ENCODE results near the gene NPAS1. TPM values are rescaled to one million over a fixed set of nuclear protein-coding genes. Genes with fewer than 3 reads are reported as not detected.

Gene NPAS1
- total and polyA plus RNA-seq, 2 of the 13 experiments (the other 11 are each of a cell fraction or from before 2014, with no cell fraction given) = 0.35 to 2.9 TPM

GRCh38 chr19:46984077-46985010 lies 35.3 kb upstream of the NPAS1 start (continued):
- TF ChIP-seq ZNF589 (CRISPR knock-in tag; conservative IDR thresholded peaks at IDR 0.05) (peak; percentile 88), ATF1 (CRISPR knock-in tag; IDR thresholded peaks at IDR 0.05) (peak; percentile 64; the same call in 1 of the 2 replicates), EHMT2 (IDR thresholded peaks at IDR 0.05; ENCODE audit: borderline replicate concordance, low read depth, low read length) (no peak), THAP7 (CRISPR knock-in tag; IDR thresholded peaks at IDR 0.05) (no peak), KLF6 (CRISPR knock-in tag; IDR thresholded peaks at IDR 0.05) (0 out of 2 replicates have a peak, but pooled peaks have one; percentile 76), ZNF567 (CRISPR knock-in tag; IDR thresholded peaks at IDR 0.05; ENCODE audit: borderline replicate concordance) (no peak), ZBTB34 (CRISPR knock-in tag; IDR thresholded peaks at IDR 0.05) (peak; percentile 38; the same call in 1 of the 2 replicates), MAFG (CRISPR knock-in tag; IDR thresholded peaks at IDR 0.05) (no peak), REL (CRISPR knock-in tag; conservative IDR thresholded peaks at IDR 0.05) (no peak), ZNF10 (CRISPR knock-in tag; IDR thresholded peaks at IDR 0.05; ENCODE audit: borderline replicate concordance, low read depth) (no peak), ZHX2 (IDR thresholded peaks at IDR 0.05; ENCODE audit: low read depth) (0 out of 2 replicates have a peak, but pooled peaks have one; percentile 77), ZHX2 (CRISPR knock-in tag; IDR thresholded peaks at IDR 0.05; ENCODE audit: borderline replicate concordance) (no peak), ZNF569 (CRISPR knock-in tag; IDR thresholded peaks at IDR 0.05; ENCODE audit: borderline replicate concordance) (no peak), PBX2 (CRISPR knock-in tag; IDR thresholded peaks at IDR 0.05) (peak; percentile 68), ZNF34 (CRISPR knock-in tag; IDR thresholded peaks at IDR 0.05; ENCODE audit: borderline replicate concordance) (peak; percentile 70; the same call in 1 of the 2 replicates), RFX3 (CRISPR knock-in tag; IDR thresholded peaks at IDR 0.05) (no peak), ZNF781 (CRISPR knock-in tag; IDR thresholded peaks at IDR 0.05; ENCODE audit: borderline replicate concordance, not compliant biosample characterization) (peak; percentile 75), KDM2A (CRISPR knock-in tag; IDR thresholded peaks at IDR 0.05; ENCODE audit: borderline replicate concordance, low read depth) (peak; percentile 77; the same call in 1 of the 2 replicates)
